Hepatocyte (in vitro differentiated cells): Measurements from ENCODE around the gene CD28. TPM values are rescaled to one million over a fixed set of nuclear protein-coding genes. Genes with fewer than 3 reads are reported as not detected.

Experiments used
- DNase-seq: peaks from one replicate; pipeline ENCODE4 v3.0.0-alpha.2; 2016; ENCODE audit warnings: low spot score
- H2AFZ ChIP-seq: fragments of 200-600 bp; sonication (generic); 2 replicates; pipeline ENCODE4 v1.6.0; 2016; ENCODE audit warnings: antibody characterized with exemption, mild to moderate bottlenecking
- H3K27ac ChIP-seq: fragments of 200-600 bp; sonication (generic); 2 replicates; pipeline ENCODE4 v1.5.1; 2016; ENCODE audit warnings: mild to moderate bottlenecking
- H3K27me3 ChIP-seq: fragments of 200-600 bp; sonication (generic); 2 replicates; pipeline ENCODE4 v1.6.1; 2016
- H3K36me3 ChIP-seq: fragments of 200-600 bp; sonication (generic); replicated peaks from 2 replicates; pipeline ENCODE4 v1.5.1; 2016; ENCODE audit warnings: low read depth; ENCODE audit not compliant: insufficient read depth
- H3K4me1 ChIP-seq: fragments of 200-600 bp; sonication (generic); 2 replicates; pipeline ENCODE4 v1.5.1; 2016; ENCODE audit warnings: mild to moderate bottlenecking, moderate library complexity; ENCODE audit not compliant: insufficient read depth
- H3K4me2 ChIP-seq: fragments of 200-600 bp; sonication (generic); 2 replicates; pipeline ENCODE4 v1.6.0; 2016
- H3K4me3 ChIP-seq: fragments of 200-600 bp; sonication (generic); 2 replicates; pipeline ENCODE4 v1.5.1; 2016; ENCODE audit warnings: mild to moderate bottlenecking
- H3K79me2 ChIP-seq: fragments of 200-600 bp; sonication (generic); 2 replicates; pipeline ENCODE4 v1.6.0; 2017; ENCODE audit warnings: mild to moderate bottlenecking
- H3K9me2 ChIP-seq: fragments of 200-600 bp; sonication (generic); replicated peaks from 2 replicates; pipeline ENCODE4 v1.6.0; 2017; ENCODE audit warnings: mild to moderate bottlenecking; ENCODE audit not compliant: insufficient read depth
- H3K9me3 ChIP-seq: fragments of 200-600 bp; sonication (generic); 2 replicates; pipeline ENCODE4 v1.5.1; 2016; ENCODE audit warnings: low read depth, mild to moderate bottlenecking
- H4K20me1 ChIP-seq: fragments of 200-600 bp; sonication (generic); 2 replicates; pipeline ENCODE4 v1.6.0; 2016; ENCODE audit warnings: mild to moderate bottlenecking; ENCODE audit not compliant: insufficient read depth, poor library complexity, severe bottlenecking
- CTCF ChIP-seq: fragments of 200-600 bp; sonication (generic); IDR thresholded peaks from 2 replicates; pipeline ENCODE4 v1.5.1; 2016; ENCODE audit warnings: antibody characterized with exemption, mild to moderate bottlenecking; ENCODE audit not compliant: poor library complexity
- EZH2 ChIP-seq: fragments of 200-600 bp; sonication (generic); IDR thresholded peaks from 2 replicates; pipeline ENCODE4 v1.6.1; 2016; ENCODE audit warnings: antibody characterized with exemption, mild to moderate bottlenecking, borderline replicate concordance
- EZH2phosphoT487 ChIP-seq: fragments of 200-600 bp; sonication (generic); IDR thresholded peaks from one replicate; pipeline ENCODE4 v1.6.1; 2018; ENCODE audit warnings: antibody characterized with exemption, mild to moderate bottlenecking, low read depth, moderate library complexity; ENCODE audit not compliant: unreplicated experiment, severe bottlenecking
- WGBS: methylation state at CpG from one replicate; pipeline ENCODE4 v1.1.6; 2016; ENCODE audit warnings: low lambda C conversion rate; ENCODE audit errors: missing lambda C conversion rate; 5-methylcytosine and 5-hydroxymethylcytosine counted together
- polyA plus RNA-seq: library from polyadenylated mRNA; unstranded; fragments of >200 nt; fragmentation: Nextera tagmentation; extraction: Ambion mirVana; gene quantifications from 2 replicates; pipeline ENCODE4 v1.2.1, GENCODE V29; 2016
- total RNA-seq: library from RNA; depleted of rRNA; stranded (reverse); fragments of >200 nt; gene quantifications from 2 replicates; pipeline ENCODE4 v1.2.3, GENCODE V29; 2014

Gene CD28
- total and polyA plus RNA-seq, 2 experiments from 2014 or later: not detected

- H3K27me3 ChIP-seq: no peaks in the 10 kb centered on the region
- H3K36me3 ChIP-seq: no peaks in the 10 kb centered on the region
- H2AFZ ChIP-seq: no peak overlapping the region
- no peaks in the 10 kb centered on the region for H3K9me3 ChIP-seq
- no peaks in the 10 kb centered on the region for H4K20me1 ChIP-seq
- H3K9me2 ChIP-seq: no peaks in the 10 kb centered on the region
- peaks cover 4% of the 10 kb centered on the region for H3K4me1 ChIP-seq
- no peak overlapping the region for H3K4me2 ChIP-seq
- TF ChIP-seq CTCF (no peak), EZH2phosphoT487 (no peak), EZH2 (no peak)
- H3K79me2 ChIP-seq: no peaks in the 10 kb centered on the region
- no peak overlapping the region for H3K27ac ChIP-seq
- WGBS: 71% methylated on average over 4 of the region's 4 CpGs
- no peak overlapping the region for H3K4me3 ChIP-seq
- no peak for DNase-seq
Measured at GRCh38 chr2:203710226-203710625, 3.8 kb downstream of the CD28 start.

- WGBS: 64% methylated on average over 2 of the region's 2 CpGs
- DNase-seq: no peak
- TF ChIP-seq EZH2: no peak
- no peak for TF ChIP-seq EZH2phosphoT487
- no peak for TF ChIP-seq CTCF
- Histone ChIP-seq H3K36me3 (no peaks in the 10 kb centered on the region), H3K4me3 (no peak overlapping the region), H2AFZ (no peak overlapping the region), H3K27ac (no peak overlapping the region), H3K9me2 (no peaks in the 10 kb centered on the region), H3K4me2 (no peak overlapping the region), H3K9me3 (no peaks in the 10 kb centered on the region), H3K27me3 (no peaks in the 10 kb centered on the region), H3K79me2 (no peaks in the 10 kb centered on the region), H3K4me1 (peaks cover 4% of the 10 kb centered on the region), H4K20me1 (no peaks in the 10 kb centered on the region)
Measured at GRCh38 chr2:203710952-203711351, 4.5 kb downstream of the CD28 start.

- 75% methylated on average over 3 of the region's 3 CpGs for WGBS
- no peak overlapping the region for H3K4me3 ChIP-seq
- no peak for DNase-seq
- no peaks in the 10 kb centered on the region for H3K36me3 ChIP-seq
- no peak overlapping the region for H2AFZ ChIP-seq
- no peak overlapping the region for H3K4me2 ChIP-seq
- H3K27me3 ChIP-seq: no peaks in the 10 kb centered on the region
- no peaks in the 10 kb centered on the region for H3K9me3 ChIP-seq
- H3K9me2 ChIP-seq: no peaks in the 10 kb centered on the region
- no peak overlapping the region for H3K27ac ChIP-seq
- no peaks in the 10 kb centered on the region for H3K79me2 ChIP-seq
- H3K4me1 ChIP-seq: peaks cover 4% of the 10 kb centered on the region
- H4K20me1 ChIP-seq: no peaks in the 10 kb centered on the region
- TF ChIP-seq CTCF: no peak
- no peak for TF ChIP-seq EZH2
- no peak for TF ChIP-seq EZH2phosphoT487
Measured at GRCh38 chr2:203711399-203711798, 5.0 kb downstream of the CD28 start.

GRCh38 chr2:203713381-203713780 lies 6.9 kb downstream of the CD28 start:
- H3K4me2 ChIP-seq: no peak overlapping the region
- no peak for DNase-seq
- no peaks in the 10 kb centered on the region for H3K27me3 ChIP-seq
- no peak overlapping the region for H3K27ac ChIP-seq
- no peak overlapping the region for H2AFZ ChIP-seq
- H3K79me2 ChIP-seq: no peaks in the 10 kb centered on the region
- H3K36me3 ChIP-seq: no peaks in the 10 kb centered on the region
- no peak overlapping the region for H3K4me3 ChIP-seq
- peaks cover 4% of the 10 kb centered on the region for H3K4me1 ChIP-seq
- H3K9me3 ChIP-seq: no peaks in the 10 kb centered on the region
- no peaks in the 10 kb centered on the region for H3K9me2 ChIP-seq
- no peaks in the 10 kb centered on the region for H4K20me1 ChIP-seq
- 57% methylated on average over 1 of the region's 1 CpG for WGBS
- TF ChIP-seq EZH2 (no peak), EZH2phosphoT487 (no peak)
